Tibial nerve (tissue), 4 donors: ENCODE results near the gene PRPSAP1. TPM values are rescaled to one million over a fixed set of nuclear protein-coding genes. Genes with fewer than 3 reads are reported as not detected.

Experiments
- DNase-seq, 2 donors: peaks; one replicate each; pipeline ENCODE4 v3.0.0-alpha.2; 2019; ENCODE audit warnings: low spot score in 2 of 2
- H3K27ac ChIP-seq, 4 donors: fragments of 200-600 bp; sonication (generic) in 3 of 4; one replicate each; pipeline ENCODE4 v1.5.1; 2017 to 2019; ENCODE audit warnings: mild to moderate bottlenecking in 1 of 4
- H3K27me3 ChIP-seq, 2 donors: fragments of 200-600 bp; sonication (generic) in 1 of 2; one replicate each; pipeline versions ENCODE4 v1.5.1 to v1.6.0; 2017 to 2019
- H3K36me3 ChIP-seq, 3 donors: fragments of 200-600 bp; sonication (generic); one replicate each; pipeline ENCODE4 v1.5.1; 2018 to 2019
- H3K4me1 ChIP-seq, 4 donors: fragments of 200-600 bp; sonication (generic) in 3 of 4; one replicate each; pipeline ENCODE4 v1.5.1; 2017 to 2019
- H3K4me3 ChIP-seq, 4 donors: fragments of 200-600 bp; sonication (generic) in 3 of 4; one replicate each; pipeline ENCODE4 v1.5.1; 2017 to 2019; ENCODE audit warnings: mild to moderate bottlenecking in 1 of 4, moderate library complexity in 1 of 4
- H3K9me3 ChIP-seq, 4 donors: fragments of 200-600 bp; sonication (generic) in 3 of 4; one replicate each; pipeline ENCODE4 v1.5.1; 2017 to 2019
- EP300 ChIP-seq, 2 donors: sonication (generic); formaldehyde crosslinking; IDR thresholded peaks; one replicate each; pipeline ENCODE4 v1.6.1; 2017; ENCODE audit warnings: antibody characterized with exemption in 2 of 2, mild to moderate bottlenecking in 1 of 2
- POLR2A ChIP-seq, 2 donors: fragments of 450-650 bp; IDR thresholded peaks; one replicate each; pipeline ENCODE4 v1.6.1; 2017; ENCODE audit warnings: antibody characterized with exemption in 2 of 2, mild to moderate bottlenecking in 2 of 2, moderate library complexity in 2 of 2
- WGBS, 2 donors: methylation state at CpG; one replicate each; pipeline ENCODE4 v1.1.5; 2018; 5-methylcytosine and 5-hydroxymethylcytosine counted together
- total RNA-seq, 4 donors: library from RNA; depleted of rRNA; stranded (reverse); fragments of >200 nt; gene quantifications; one replicate each; pipeline ENCODE4 v1.1.0, GENCODE V29; 2016
- TF ChIP-seq, protein P1 (sequence below), 5 experiments: fragments of 200-600 bp in 3 of 5; fragments of 450-650 bp in 2 of 5; sonication (generic) in 3 of 5; IDR thresholded peaks; one replicate each; pipeline ENCODE4 v1.5.1; 2016 to 2019; ENCODE audit warnings: antibody characterized with exemption in 5 of 5, mild to moderate bottlenecking in 3 of 5, moderate library complexity in 2 of 5

Gene PRPSAP1
- total RNA-seq, 4 donors from 2014 or later = 66.8 to 108 (median 96.2) TPM

DNA sequence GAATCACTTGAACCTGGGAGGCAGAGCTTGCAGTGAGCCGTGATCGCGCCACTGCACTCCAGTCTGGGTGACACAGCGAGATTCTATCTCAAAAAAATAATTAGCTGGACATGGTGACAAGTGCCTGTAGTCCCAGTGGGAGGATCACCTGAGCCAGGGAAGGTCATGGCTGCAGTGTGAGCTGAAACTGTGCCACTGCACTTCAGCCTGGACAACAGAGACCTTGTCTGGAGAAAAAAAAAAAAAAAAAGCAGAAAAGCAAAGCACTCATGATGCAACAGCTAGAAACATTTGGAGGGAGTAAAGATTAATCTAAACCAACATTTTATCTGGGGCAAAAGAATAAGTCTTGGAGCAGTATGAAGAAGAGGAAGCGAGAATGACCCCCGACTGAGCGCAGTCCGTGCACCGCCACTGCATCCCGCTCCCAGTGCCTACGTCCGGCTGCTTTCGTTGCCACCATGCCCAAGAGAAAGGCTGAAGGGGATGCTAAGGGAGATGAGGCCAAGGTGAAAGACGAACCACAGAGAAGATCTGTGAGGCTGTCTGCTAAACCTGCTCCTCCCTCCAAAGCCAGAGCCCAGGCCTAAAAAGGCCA is 8.2 kb downstream of the PRPSAP1 start:
- H3K4me1 ChIP-seq = no peaks in the 10 kb centered on the region
- H3K4me3 ChIP-seq = no peak overlapping the region
- no peaks in the 10 kb centered on the region for H3K9me3 ChIP-seq
- DNase-seq = no peak
- 92 to 93% methylated on average over 14 of the region's 14 CpGs for WGBS, 2 donors
- TF ChIP-seq POLR2A (IDR thresholded peaks at IDR 0.05) = no peak
- no peak for TF ChIP-seq EP300 (IDR thresholded peaks at IDR 0.05)
- TF ChIP-seq, protein P1, sequence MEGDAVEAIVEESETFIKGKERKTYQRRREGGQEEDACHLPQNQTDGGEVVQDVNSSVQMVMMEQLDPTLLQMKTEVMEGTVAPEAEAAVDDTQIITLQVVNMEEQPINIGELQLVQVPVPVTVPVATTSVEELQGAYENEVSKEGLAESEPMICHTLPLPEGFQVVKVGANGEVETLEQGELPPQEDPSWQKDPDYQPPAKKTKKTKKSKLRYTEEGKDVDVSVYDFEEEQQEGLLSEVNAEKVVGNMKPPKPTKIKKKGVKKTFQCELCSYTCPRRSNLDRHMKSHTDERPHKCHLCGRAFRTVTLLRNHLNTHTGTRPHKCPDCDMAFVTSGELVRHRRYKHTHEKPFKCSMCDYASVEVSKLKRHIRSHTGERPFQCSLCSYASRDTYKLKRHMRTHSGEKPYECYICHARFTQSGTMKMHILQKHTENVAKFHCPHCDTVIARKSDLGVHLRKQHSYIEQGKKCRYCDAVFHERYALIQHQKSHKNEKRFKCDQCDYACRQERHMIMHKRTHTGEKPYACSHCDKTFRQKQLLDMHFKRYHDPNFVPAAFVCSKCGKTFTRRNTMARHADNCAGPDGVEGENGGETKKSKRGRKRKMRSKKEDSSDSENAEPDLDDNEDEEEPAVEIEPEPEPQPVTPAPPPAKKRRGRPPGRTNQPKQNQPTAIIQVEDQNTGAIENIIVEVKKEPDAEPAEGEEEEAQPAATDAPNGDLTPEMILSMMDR (IDR thresholded peaks at IDR 0.05) = no peak
- H3K27ac ChIP-seq = no peak overlapping the region
- H3K27me3 ChIP-seq = no peaks in the 10 kb centered on the region
- peaks cover 0 to 74% (median 3%) of the 10 kb centered on the region in 3 donors for H3K36me3 ChIP-seq

DNA sequence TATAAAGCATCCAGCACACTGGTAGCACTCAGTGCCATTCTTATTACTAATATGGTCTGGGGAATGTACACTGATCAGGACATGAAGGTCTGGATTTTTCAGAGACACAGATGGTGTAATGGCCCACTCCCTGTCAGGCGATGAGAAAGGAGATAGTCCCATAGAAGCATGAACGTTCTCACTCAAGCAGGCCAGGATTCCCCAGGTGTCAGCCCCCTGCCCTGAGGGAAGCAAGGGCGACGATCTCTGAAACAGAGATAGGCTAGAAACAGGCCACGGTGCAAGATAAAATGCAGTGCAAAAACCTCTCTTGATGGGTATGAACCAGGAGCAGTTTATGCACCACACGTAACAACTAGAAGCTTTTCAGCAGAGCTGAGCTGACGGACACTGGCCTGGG is 10.6 kb downstream of the PRPSAP1 start:
- Histone ChIP-seq H3K4me3 (no peak overlapping the region), H3K9me3 (no peaks in the 10 kb centered on the region), H3K4me1 (peaks cover 0 to 1% (median 0%) of the 10 kb centered on the region in 4 donors), H3K36me3 (peaks cover 0 to 68% (median 3%) of the 10 kb centered on the region in 3 donors), H3K27me3 (no peaks in the 10 kb centered on the region), H3K27ac (no peak overlapping the region)
- 91 to 94% methylated on average over 7 of the region's 7 CpGs for WGBS, 2 donors
- DNase-seq = no peak
- TF ChIP-seq POLR2A (IDR thresholded peaks at IDR 0.05) = no peak
- no peak for TF ChIP-seq EP300 (IDR thresholded peaks at IDR 0.05)
- TF ChIP-seq, protein P1 (IDR thresholded peaks at IDR 0.05) = no peak

DNA sequence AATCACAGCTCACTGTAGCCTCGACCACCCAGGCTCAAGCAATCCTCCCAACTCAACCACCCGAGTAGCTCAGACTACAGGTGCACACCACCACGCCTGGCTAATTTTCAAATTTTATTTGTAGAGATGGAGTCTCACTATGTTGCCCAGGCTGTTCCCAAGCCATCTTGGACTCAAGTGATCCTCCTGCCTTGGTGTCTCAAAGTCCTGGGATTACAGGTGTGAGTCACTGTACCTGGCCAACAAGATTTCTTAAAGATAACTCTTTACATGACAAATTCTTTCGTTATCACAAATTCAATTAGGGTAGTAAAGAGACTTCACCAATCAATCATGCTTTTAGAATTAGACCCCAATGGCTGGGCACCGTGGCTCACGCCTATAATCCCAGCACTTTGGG is 12.4 kb downstream of the PRPSAP1 start:
- 94 to 98% methylated on average over 6 of the region's 6 CpGs for WGBS, 2 donors

DNA sequence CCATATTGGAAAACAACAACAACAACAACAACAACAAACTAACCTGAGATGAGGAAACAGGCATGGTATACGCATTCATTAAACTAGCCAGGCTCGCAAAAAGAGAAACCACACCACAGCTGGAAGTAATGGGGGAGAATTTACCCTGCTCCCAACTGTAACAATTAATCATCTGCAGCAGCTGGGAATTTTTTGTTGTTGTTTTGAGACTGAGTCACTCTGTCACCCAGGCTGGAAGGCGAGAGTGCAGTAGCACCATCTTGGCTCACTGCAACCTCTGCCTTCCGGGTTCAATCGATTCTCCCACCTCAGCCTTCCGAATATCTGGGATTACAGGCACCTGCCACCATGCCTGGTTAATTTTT is 16.3 kb downstream of the PRPSAP1 start:
- TF ChIP-seq, protein P1 (IDR thresholded peaks at IDR 0.05) = no peak
- TF ChIP-seq POLR2A (IDR thresholded peaks at IDR 0.05) = no peak
- Histone ChIP-seq H3K9me3 (no peaks in the 10 kb centered on the region), H3K36me3 (peaks cover 0 to 12% (median 0%) of the 10 kb centered on the region in 3 donors), H3K27ac (no peak overlapping the region), H3K27me3 (no peaks in the 10 kb centered on the region), H3K4me1 (peaks cover 0 to 16% (median 0%) of the 10 kb centered on the region in 4 donors), H3K4me3 (no peak overlapping the region)
- no peak for DNase-seq
- 85 to 92% methylated on average over 6 of the region's 6 CpGs for WGBS, 2 donors

More for the DNA sequence above, 12.4 kb downstream of the PRPSAP1 start:
- H3K4me1 ChIP-seq = peaks cover 0 to 4% (median 0%) of the 10 kb centered on the region in 4 donors
- no peak for TF ChIP-seq POLR2A (IDR thresholded peaks at IDR 0.05)
- TF ChIP-seq, protein P1 (IDR thresholded peaks at IDR 0.05) = no peak
- no peak for TF ChIP-seq EP300 (IDR thresholded peaks at IDR 0.05)
- no peak overlapping the region for H3K4me3 ChIP-seq
- no peaks in the 10 kb centered on the region for H3K27me3 ChIP-seq
- H3K9me3 ChIP-seq = no peaks in the 10 kb centered on the region
- no peak overlapping the region for H3K27ac ChIP-seq
- no peak for DNase-seq
- H3K36me3 ChIP-seq = peaks cover 0 to 50% (median 0%) of the 10 kb centered on the region in 3 donors

DNA sequence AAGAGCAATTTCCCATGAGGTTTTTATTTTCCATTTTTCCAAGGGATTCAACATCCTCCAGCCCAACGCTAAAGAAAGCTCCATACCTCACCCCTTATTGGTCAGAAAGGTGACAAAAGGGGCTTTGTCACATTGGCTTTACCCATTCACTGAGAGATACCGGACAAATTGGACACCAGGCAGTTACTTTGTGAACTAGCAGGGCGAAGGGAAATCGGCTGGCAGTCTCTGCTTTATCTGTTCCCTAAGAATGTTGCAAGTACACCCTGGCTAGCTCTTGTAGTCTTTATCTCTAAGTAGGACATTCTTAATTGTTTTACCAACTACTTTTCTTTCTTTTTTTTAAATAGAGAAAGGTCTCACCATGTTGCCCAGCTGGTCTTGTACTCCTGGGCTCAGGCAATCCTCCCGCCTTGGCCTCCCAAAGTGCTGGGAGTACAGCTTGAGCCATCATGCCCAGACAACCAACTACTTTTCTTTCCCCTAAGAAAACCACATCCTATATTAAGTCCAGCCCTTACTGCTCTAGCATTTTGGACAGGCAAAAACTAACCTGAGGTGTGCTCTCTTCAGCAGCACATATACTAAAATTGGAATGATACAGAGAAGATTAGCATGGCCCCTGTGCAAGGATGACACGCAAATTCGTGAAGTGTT is 16.8 kb downstream of the PRPSAP1 start:
- Histone ChIP-seq H3K9me3 (no peaks in the 10 kb centered on the region), H3K27me3 (no peaks in the 10 kb centered on the region), H3K27ac (no peak overlapping the region), H3K36me3 (peaks cover 0 to 7% (median 0%) of the 10 kb centered on the region in 3 donors), H3K4me1 (peaks cover 0 to 16% (median 1%) of the 10 kb centered on the region in 4 donors), H3K4me3 (no peak overlapping the region)
- WGBS, 2 donors = 78 to 79% methylated on average over 7 of the region's 7 CpGs
- TF ChIP-seq, protein P1 (IDR thresholded peaks at IDR 0.05) = no peak
- TF ChIP-seq EP300 (IDR thresholded peaks at IDR 0.05) = no peak
- no peak for TF ChIP-seq POLR2A (IDR thresholded peaks at IDR 0.05)
- DNase-seq = no peak
